Subcutaneous adipose tissue (tissue), 4 donors: ENCODE data around the gene GPR143. TPM values are rescaled to one million over a fixed set of nuclear protein-coding genes. Genes with fewer than 3 reads are reported as not detected.

ENCODE experiments used
- total RNA-seq, 4 donors: library from RNA; depleted of rRNA; stranded (reverse); fragments of >200 nt; gene quantifications; one replicate each; pipeline ENCODE4 v1.1.0, GENCODE V29; 2016
- TF ChIP-seq, protein P1 (sequence below): fragments of 450-650 bp; IDR thresholded peaks from one replicate; pipeline ENCODE4 v1.5.1; 2016; ENCODE audit warnings: low read depth, mild to moderate bottlenecking, control low read depth, antibody characterized with exemption, moderate library complexity

Gene GPR143
- total RNA-seq, 4 donors from 2014 or later: not detected

DNA sequence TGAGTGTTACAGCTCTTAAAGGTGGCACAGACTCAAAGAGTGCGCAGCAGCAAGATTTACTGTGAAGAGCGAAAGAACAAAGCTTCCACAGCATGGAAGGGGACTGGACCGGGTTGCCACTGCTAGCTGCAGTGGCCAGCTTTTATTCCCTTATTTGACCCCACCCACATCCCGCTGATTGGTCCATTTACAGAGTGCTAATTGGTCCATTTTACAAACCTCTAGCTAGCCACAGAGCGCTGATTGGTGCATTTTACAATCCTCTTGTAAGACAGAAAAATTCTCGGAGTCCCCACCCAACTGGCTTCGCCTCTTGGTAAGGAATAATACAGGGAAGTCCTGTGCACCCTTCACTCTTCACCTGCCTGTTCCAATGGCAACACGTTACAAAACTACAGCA is 18.7 kb upstream of the GPR143 start:
- TF ChIP-seq, protein P1, sequence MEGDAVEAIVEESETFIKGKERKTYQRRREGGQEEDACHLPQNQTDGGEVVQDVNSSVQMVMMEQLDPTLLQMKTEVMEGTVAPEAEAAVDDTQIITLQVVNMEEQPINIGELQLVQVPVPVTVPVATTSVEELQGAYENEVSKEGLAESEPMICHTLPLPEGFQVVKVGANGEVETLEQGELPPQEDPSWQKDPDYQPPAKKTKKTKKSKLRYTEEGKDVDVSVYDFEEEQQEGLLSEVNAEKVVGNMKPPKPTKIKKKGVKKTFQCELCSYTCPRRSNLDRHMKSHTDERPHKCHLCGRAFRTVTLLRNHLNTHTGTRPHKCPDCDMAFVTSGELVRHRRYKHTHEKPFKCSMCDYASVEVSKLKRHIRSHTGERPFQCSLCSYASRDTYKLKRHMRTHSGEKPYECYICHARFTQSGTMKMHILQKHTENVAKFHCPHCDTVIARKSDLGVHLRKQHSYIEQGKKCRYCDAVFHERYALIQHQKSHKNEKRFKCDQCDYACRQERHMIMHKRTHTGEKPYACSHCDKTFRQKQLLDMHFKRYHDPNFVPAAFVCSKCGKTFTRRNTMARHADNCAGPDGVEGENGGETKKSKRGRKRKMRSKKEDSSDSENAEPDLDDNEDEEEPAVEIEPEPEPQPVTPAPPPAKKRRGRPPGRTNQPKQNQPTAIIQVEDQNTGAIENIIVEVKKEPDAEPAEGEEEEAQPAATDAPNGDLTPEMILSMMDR: no peak

DNA sequence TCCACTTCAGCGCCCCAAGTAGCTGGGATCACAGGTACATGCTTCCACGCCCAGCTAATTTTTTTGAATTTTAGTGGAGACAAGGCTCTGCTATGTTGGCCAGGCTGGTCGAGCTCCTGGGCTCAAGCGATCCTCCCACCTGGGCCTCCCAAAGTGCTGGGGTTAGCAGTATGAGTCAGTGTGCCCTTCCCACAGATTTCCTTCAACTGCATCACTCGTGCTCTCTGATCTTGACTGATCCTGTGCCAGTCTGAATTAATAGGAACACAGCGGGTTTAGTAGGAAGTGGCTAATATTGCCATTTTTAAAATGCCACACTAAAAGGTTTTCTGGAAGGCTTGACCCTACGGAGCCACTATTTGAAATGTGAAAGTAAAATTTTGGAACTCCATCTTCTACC is 16.3 kb upstream of the GPR143 start:
- TF ChIP-seq, protein P1: no peak

DNA sequence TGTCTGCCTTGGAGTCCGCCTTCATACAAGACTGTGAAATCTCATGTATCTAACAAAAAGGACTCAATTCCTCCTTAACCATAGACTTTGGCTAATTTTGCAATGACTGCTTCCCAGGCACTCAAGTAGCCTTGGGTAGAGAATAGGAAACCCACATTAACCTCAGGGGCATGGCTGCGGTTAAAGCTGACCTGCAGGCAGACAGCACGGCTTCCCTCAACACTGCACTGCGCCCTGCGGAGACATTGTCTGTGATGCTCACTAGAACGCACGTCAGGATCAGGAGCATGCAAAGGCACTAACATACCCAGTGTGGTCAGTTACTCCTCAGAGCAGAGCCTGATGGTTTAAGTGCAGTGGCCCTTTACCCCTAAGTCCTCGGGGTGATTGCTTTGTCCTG is 10.3 kb upstream of the GPR143 start:
- TF ChIP-seq, protein P1: no peak

- TF ChIP-seq, protein P1: no peak
These were observed 7.3 kb upstream of the GPR143 start for GRCh38 chrX:9772943-9773342.

GRCh38 chrX:9770319-9770718 is 4.7 kb upstream of the GPR143 start:
- TF ChIP-seq, protein P1: no peak

DNA sequence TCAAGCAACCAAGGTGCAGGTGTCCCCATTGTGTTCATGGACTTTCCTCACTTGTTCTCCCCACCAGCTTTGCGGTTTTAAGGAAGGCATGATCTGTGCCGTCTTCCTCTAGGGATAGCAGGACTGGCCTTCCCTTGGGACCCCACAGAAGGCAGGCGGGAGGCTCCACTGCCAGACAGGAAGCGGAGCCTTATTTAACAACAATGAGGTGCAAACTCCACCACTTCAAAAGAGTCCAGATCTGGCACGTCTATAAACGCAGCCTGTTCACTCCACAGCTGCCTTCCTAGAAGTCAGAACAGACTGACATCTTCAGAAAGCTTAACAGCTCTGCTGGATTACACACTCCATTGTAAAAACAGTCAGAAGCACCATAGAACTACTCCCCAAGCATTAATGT is 1.7 kb upstream of the GPR143 start:
- TF ChIP-seq, protein P1: no peak

GRCh38 chrX:9765072-9765736 is 443 bp downstream of the GPR143 start:
- TF ChIP-seq, protein P1: no peak
